ES-I3 (cell line): ENCODE measurements around the gene LRRC26.

Experiments used
- H3K36me3 ChIP-seq: 2 replicates; pipeline ENCODE4 v1.6.1; 2013; ENCODE audit warnings: mild to moderate bottlenecking, low read length, control low read depth, moderate library complexity; ENCODE audit not compliant: insufficient read depth
- H3K4me1 ChIP-seq: 2 replicates; pipeline ENCODE4 v1.6.1; 2013; ENCODE audit warnings: mild to moderate bottlenecking, control low read depth, low read length; ENCODE audit not compliant: insufficient read depth
- H3K9ac ChIP-seq: 2 replicates; pipeline ENCODE4 v1.6.1; 2013; ENCODE audit warnings: low read depth, mild to moderate bottlenecking, low read length, moderate library complexity
- H3K9me3 ChIP-seq: 2 replicates; pipeline ENCODE4 v1.6.1; 2013; ENCODE audit warnings: mild to moderate bottlenecking, low read length, moderate library complexity; ENCODE audit not compliant: control insufficient read depth, insufficient read depth

LRRC26 gene

GRCh38 chr9:137204731-137205125, 34.9 kb upstream of the LRRC26 start:
- Histone ChIP-seq H3K4me1 (peaks cover 6% of the 10 kb centered on the region), H3K36me3 (no peaks in the 10 kb centered on the region; the same call in 1 of the 2 replicates), H3K9me3 (no peaks in the 10 kb centered on the region), H3K9ac (peak overlapping the region; percentile 73)

DNA sequence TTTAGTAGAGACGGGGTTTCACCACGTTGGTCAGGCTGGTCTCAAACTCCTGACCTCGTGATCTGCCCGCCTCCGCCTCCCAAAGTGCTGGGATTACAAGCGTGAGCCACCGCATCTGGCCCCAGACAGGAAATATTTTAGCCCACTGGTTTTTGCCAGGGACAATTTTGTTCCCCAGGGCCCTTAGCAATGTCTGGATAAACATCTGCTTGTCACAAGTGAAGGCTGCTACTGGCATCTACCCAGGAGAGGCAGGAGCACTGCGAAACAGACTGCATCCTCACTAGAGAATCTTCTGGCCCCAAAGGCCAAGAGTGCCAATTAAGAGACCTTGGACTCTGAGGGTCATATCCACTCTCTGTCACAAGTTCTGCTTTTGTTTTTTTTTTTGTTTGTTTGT, 33.1 kb upstream of the LRRC26 start:
- H3K36me3 ChIP-seq, result no peaks in the 10 kb centered on the region; the same call in 1 of the 2 replicates
- no peak overlapping the region for H3K9ac ChIP-seq
- H3K9me3 ChIP-seq, result no peaks in the 10 kb centered on the region
- peaks cover 6% of the 10 kb centered on the region for H3K4me1 ChIP-seq

GRCh38 chr9:137201205-137201868, 31.5 kb upstream of the LRRC26 start:
- peaks cover 6% of the 10 kb centered on the region for H3K4me1 ChIP-seq
- H3K36me3 ChIP-seq, result no peaks in the 10 kb centered on the region
- peak overlapping the region; percentile 69 for H3K9ac ChIP-seq
- no peaks in the 10 kb centered on the region for H3K9me3 ChIP-seq

DNA sequence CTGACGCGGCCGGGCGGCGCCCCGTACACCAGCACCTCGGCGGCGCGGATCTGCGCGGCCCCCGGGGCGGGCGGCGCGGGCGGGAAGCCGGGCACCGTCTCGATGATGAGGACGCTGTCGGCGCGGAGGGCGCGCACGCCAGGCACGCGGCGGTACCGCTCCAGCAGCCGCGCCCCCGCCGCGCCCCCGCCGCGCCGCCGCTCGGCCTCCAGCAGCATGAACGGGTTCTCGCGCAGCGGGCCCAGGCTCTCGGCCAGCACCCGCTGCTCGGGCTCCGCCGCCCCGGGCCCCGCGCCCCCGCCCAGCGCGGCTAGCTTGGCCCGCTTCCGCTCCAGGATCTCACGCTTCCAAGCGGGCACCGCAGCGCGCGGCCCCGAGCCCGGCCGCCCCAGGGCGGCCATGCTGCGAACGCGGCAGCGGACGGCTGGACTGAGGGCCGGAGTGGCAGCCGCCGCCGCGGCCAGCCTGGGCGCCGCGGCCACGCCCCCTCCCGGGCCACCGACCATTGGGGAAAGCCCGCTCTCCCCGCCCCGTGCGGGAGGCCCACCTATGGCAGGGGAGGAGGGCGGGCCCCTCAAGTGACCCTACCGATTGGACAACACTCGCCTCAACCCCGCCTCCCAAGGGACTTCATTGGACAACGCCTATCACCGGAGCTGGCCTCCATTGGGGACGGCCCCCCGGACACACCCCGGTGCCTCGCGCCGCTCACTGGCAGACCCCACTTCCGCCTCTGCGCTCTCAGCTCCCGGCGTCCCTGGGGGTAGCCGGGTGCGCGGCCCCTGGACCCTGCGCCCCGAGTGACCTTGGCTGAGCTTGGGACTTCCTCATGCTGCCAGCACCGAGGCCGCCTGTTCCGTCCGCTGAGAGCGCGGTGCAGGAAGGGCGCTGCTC, 30.7 kb upstream of the LRRC26 start, which contains the start of gene TPRN:
TSS of gene TPRN (minus strand) at position 431 of the 894 bp plus-strand sequence. CDS start at position 401, 30 bp downstream.
- Histone ChIP-seq H3K9me3 (no peaks in the 10 kb centered on the region), H3K36me3 (no peaks in the 10 kb centered on the region), H3K4me1 (peaks cover 6% of the 10 kb centered on the region), H3K9ac (peak within 1 kb of the TSS; percentile 69)

DNA sequence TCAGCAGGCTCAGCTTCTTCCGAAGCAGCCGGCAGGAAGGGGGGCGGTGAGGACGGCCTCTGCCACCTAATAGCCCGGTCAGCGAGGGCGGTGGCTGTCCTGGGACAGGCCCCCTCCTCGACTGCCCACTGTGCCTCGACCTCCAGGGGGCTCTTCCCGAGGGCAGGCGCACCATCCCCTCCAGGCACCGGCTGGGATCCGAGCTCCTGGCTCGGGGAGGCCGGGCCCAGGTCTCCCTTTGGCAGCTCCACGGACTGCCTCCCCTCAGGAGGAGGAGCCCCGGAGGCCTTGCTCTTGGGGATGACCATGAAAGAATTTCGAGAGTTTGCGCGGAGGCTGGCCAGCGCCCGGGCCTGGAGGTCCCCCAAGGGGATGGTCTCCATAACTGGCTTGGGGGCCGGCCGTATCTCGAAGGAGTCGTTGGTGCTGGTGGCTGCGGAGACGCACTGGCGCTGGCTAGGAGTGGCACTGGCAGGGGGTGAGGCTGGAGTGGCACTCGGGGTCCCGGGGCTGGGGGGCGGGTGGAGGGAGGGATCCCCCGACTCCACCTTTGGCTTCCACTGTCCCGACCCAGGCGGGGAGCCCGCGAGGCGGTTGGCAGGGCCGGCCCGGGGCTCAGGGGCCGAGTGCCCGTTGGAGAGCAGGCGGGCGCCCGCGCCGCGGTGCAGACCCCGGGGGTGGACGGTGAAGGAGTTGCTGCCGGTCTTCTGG, 29.7 kb upstream of the LRRC26 start:
- peaks cover 6% of the 10 kb centered on the region for H3K4me1 ChIP-seq
- H3K9ac ChIP-seq, result peak overlapping the region; percentile 32; the same call in 1 of the 2 replicates
- no peaks in the 10 kb centered on the region for H3K9me3 ChIP-seq
- H3K36me3 ChIP-seq, result no peaks in the 10 kb centered on the region

- Histone ChIP-seq H3K4me1 (peaks cover under 1% of the 10 kb centered on the region; the same call in 1 of the 2 replicates), H3K36me3 (no peaks in the 10 kb centered on the region), H3K9me3 (no peaks in the 10 kb centered on the region), H3K9ac (peak overlapping the region; percentile 32; the same call in 1 of the 2 replicates)
These were observed 29.0 kb upstream of the LRRC26 start for GRCh38 chr9:137198902-137199283.

- Histone ChIP-seq H3K9me3 (no peaks in the 10 kb centered on the region), H3K9ac (no peak overlapping the region), H3K4me1 (no peaks in the 10 kb centered on the region; the same call in 1 of the 2 replicates), H3K36me3 (no peaks in the 10 kb centered on the region)
These were observed 28.4 kb upstream of the LRRC26 start for GRCh38 chr9:137198051-137198901.

GRCh38 chr9:137195525-137196220, 25.8 kb upstream of the LRRC26 start:
- Histone ChIP-seq H3K36me3 (no peaks in the 10 kb centered on the region), H3K9me3 (no peaks in the 10 kb centered on the region), H3K9ac (no peak overlapping the region), H3K4me1 (no peaks in the 10 kb centered on the region; the same call in 1 of the 2 replicates)

GRCh38 chr9:137194909-137195308, 25.1 kb upstream of the LRRC26 start:
- Histone ChIP-seq H3K36me3 (no peaks in the 10 kb centered on the region), H3K9ac (no peak overlapping the region), H3K4me1 (no peaks in the 10 kb centered on the region; the same call in 1 of the 2 replicates), H3K9me3 (no peaks in the 10 kb centered on the region)

- no peaks in the 10 kb centered on the region for H3K36me3 ChIP-seq
- H3K9ac ChIP-seq, result no peak overlapping the region
- no peaks in the 10 kb centered on the region for H3K9me3 ChIP-seq
- H3K4me1 ChIP-seq, result peaks cover 3% of the 10 kb centered on the region; the same call in 1 of the 2 replicates
These were observed 24.5 kb upstream of the LRRC26 start for GRCh38 chr9:137194388-137194787.

DNA sequence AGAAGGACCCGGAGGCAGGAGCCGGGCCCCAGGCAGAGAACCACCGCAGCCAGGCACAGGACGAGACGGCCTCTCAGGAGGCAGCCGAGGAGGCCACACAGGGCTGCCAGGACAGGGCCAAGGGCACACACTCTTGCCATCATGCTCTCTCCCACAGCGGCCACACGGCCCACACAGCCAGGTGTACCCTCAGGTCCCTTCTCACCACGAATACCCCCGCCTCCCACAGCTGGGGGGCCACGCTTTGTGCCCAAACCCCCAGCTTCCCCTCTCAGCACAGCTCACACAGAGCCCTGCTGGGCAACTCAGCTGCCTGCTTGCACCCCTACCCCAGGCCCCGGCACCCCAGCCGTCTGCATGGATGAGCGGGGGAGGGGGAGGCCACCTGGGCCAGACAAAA, 23.9 kb upstream of the LRRC26 start:
- no peaks in the 10 kb centered on the region for H3K9me3 ChIP-seq
- H3K4me1 ChIP-seq, result peaks cover 6% of the 10 kb centered on the region; the same call in 1 of the 2 replicates
- H3K9ac ChIP-seq, result no peak overlapping the region
- no peaks in the 10 kb centered on the region for H3K36me3 ChIP-seq

GRCh38 chr9:137192859-137193258, 23.0 kb upstream of the LRRC26 start:
- Histone ChIP-seq H3K4me1 (peaks cover 6% of the 10 kb centered on the region; the same call in 1 of the 2 replicates), H3K36me3 (no peaks in the 10 kb centered on the region), H3K9ac (no peak overlapping the region), H3K9me3 (no peaks in the 10 kb centered on the region)

- Histone ChIP-seq H3K9me3 (no peaks in the 10 kb centered on the region), H3K36me3 (no peaks in the 10 kb centered on the region), H3K4me1 (peaks cover 6% of the 10 kb centered on the region; the same call in 1 of the 2 replicates), H3K9ac (no peak overlapping the region)
These were observed 22.6 kb upstream of the LRRC26 start for GRCh38 chr9:137192448-137192780.
